ENCODE data around the gene CPEB2.

GRCh38 chr4:15118292-15118691, 116.0 kb downstream of the CPEB2 start:
- TF ChIP-seq CTCF (IDR thresholded peaks at IDR 0.05; ENCODE audit: insufficient read depth, low read length) (no peak), POLR2AphosphoS5 (IDR thresholded peaks at IDR 0.05; ENCODE audit: low read depth) (no peak), GABPA (IDR thresholded peaks at IDR 0.05; ENCODE audit: low read depth) (no peak), SPI1 (IDR thresholded peaks at IDR 0.05; ENCODE audit: borderline replicate concordance, low read depth) (no peak)
- TF ChIP-seq, protein P1, sequence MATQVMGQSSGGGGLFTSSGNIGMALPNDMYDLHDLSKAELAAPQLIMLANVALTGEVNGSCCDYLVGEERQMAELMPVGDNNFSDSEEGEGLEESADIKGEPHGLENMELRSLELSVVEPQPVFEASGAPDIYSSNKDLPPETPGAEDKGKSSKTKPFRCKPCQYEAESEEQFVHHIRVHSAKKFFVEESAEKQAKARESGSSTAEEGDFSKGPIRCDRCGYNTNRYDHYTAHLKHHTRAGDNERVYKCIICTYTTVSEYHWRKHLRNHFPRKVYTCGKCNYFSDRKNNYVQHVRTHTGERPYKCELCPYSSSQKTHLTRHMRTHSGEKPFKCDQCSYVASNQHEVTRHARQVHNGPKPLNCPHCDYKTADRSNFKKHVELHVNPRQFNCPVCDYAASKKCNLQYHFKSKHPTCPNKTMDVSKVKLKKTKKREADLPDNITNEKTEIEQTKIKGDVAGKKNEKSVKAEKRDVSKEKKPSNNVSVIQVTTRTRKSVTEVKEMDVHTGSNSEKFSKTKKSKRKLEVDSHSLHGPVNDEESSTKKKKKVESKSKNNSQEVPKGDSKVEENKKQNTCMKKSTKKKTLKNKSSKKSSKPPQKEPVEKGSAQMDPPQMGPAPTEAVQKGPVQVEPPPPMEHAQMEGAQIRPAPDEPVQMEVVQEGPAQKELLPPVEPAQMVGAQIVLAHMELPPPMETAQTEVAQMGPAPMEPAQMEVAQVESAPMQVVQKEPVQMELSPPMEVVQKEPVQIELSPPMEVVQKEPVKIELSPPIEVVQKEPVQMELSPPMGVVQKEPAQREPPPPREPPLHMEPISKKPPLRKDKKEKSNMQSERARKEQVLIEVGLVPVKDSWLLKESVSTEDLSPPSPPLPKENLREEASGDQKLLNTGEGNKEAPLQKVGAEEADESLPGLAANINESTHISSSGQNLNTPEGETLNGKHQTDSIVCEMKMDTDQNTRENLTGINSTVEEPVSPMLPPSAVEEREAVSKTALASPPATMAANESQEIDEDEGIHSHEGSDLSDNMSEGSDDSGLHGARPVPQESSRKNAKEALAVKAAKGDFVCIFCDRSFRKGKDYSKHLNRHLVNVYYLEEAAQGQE (IDR thresholded peaks at IDR 0.05; ENCODE audit: insufficient replicate concordance, low read depth), result no peak

All from HL-60 (cell line).